Osteocyte (in vitro differentiated cells): ENCODE results near the gene MSH3. TPM values are rescaled to one million over a fixed set of nuclear protein-coding genes. Genes with fewer than 3 reads are reported as not detected.

Source experiments
- DNase-seq: peaks from one replicate; pipeline ENCODE4 v3.0.0; 2021; ENCODE audit warnings: mixed read lengths; ENCODE audit not compliant: unreplicated experiment; ENCODE audit errors: extremely low spot score
- H3K27ac Mint-ChIP-seq: one replicate; pipeline ENCODE4 v1.8.0; 2021; ENCODE audit warnings: mild to moderate bottlenecking, mixed read lengths; ENCODE audit not compliant: unreplicated experiment
- H3K27me3 Mint-ChIP-seq: one replicate; pipeline ENCODE4 v1.8.0; 2021; ENCODE audit warnings: mixed read lengths; ENCODE audit not compliant: unreplicated experiment
- H3K36me3 Mint-ChIP-seq: one replicate; pipeline ENCODE4 v1.8.0; 2021; ENCODE audit warnings: mixed read lengths; ENCODE audit not compliant: unreplicated experiment
- H3K4me1 Mint-ChIP-seq: one replicate; pipeline ENCODE4 v1.8.0; 2021; ENCODE audit warnings: mixed read lengths; ENCODE audit not compliant: unreplicated experiment
- H3K4me3 Mint-ChIP-seq: one replicate; pipeline ENCODE4 v1.8.0; 2021; ENCODE audit warnings: mild to moderate bottlenecking, moderate library complexity, mixed read lengths; ENCODE audit not compliant: unreplicated experiment
- H3K9me3 Mint-ChIP-seq: one replicate; pipeline ENCODE4 v1.8.0; 2021; ENCODE audit warnings: mixed read lengths; ENCODE audit not compliant: unreplicated experiment
- total RNA-seq: library from RNA; stranded (reverse); gene quantifications from 2 replicates; pipeline ENCODE4 v1.2.1, GENCODE V29; 2021
- TF ChIP-seq, protein P1 (sequence below): fragments of 200-600 bp; sonication (generic); IDR thresholded peaks from 2 replicates; pipeline ENCODE4 v1.5.0; 2021; ENCODE audit warnings: antibody characterized with exemption, mild to moderate bottlenecking, moderate library complexity

The MSH3 gene
- total RNA-seq, 1 donor from 2014 or later: 14.8 TPM

DNA sequence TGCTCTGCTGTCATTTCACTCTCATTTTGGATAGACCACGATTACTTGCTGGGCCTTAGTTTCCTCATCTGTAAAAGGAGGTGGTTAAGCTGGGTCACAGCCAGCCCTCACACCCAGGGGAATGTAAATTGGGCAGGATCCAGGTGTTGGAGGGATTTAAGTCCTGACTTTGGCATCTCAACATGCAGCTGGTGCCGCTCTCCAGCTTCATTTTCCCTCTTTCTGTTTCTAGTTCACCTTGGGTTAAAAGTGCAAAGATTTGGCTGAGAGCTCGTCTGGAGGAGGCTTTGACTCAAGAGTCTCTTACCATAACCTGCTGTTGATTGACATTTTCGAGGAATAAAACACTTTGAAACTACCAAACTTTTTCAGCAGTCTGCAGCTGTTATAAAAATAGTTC is 144.6 kb downstream of the MSH3 start:
- no peak overlapping the region for H3K27ac Mint-ChIP-seq
- DNase-seq: no peak
- peaks cover 27% of the 10 kb centered on the region for H3K36me3 Mint-ChIP-seq
- TF ChIP-seq, protein P1, sequence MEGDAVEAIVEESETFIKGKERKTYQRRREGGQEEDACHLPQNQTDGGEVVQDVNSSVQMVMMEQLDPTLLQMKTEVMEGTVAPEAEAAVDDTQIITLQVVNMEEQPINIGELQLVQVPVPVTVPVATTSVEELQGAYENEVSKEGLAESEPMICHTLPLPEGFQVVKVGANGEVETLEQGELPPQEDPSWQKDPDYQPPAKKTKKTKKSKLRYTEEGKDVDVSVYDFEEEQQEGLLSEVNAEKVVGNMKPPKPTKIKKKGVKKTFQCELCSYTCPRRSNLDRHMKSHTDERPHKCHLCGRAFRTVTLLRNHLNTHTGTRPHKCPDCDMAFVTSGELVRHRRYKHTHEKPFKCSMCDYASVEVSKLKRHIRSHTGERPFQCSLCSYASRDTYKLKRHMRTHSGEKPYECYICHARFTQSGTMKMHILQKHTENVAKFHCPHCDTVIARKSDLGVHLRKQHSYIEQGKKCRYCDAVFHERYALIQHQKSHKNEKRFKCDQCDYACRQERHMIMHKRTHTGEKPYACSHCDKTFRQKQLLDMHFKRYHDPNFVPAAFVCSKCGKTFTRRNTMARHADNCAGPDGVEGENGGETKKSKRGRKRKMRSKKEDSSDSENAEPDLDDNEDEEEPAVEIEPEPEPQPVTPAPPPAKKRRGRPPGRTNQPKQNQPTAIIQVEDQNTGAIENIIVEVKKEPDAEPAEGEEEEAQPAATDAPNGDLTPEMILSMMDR: no peak
- no peaks in the 10 kb centered on the region for H3K27me3 Mint-ChIP-seq
- H3K9me3 Mint-ChIP-seq: peaks cover 11% of the 10 kb centered on the region
- H3K4me3 Mint-ChIP-seq: no peak overlapping the region
- H3K4me1 Mint-ChIP-seq: no peaks in the 10 kb centered on the region

- Mint-ChIP-seq H3K4me1 (no peaks in the 10 kb centered on the region), H3K9me3 (peaks cover 11% of the 10 kb centered on the region), H3K27me3 (no peaks in the 10 kb centered on the region), H3K36me3 (peaks cover 27% of the 10 kb centered on the region), H3K27ac (no peak overlapping the region), H3K4me3 (no peak overlapping the region)
- TF ChIP-seq, protein P1: no peak
- no peak for DNase-seq
Measured at GRCh38 chr5:80799573-80799972, 145.1 kb downstream of the MSH3 start.

DNA sequence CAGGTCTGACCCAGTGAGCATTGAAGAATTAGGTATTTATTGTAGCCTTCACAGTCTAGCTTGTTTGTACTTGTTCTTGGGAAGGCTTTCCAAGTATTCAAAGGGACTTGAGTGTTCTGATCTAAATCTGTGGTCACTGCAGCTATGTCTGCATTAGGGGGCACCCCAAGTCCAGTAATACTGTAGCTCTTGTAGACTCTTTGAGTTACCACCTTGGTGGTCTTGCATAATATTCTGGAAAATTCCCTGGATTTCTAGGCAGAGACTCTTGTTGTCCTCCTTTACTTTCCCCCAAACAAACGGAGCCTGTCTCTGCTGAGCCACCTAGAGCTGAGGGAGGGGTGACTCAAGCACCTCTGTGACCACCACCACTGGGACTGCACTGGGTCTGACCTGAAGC is 149.9 kb downstream of the MSH3 start:
- TF ChIP-seq, protein P1: no peak
- H3K36me3 Mint-ChIP-seq: peaks cover 30% of the 10 kb centered on the region
- no peaks in the 10 kb centered on the region for H3K27me3 Mint-ChIP-seq
- H3K27ac Mint-ChIP-seq: no peak overlapping the region
- peaks cover 11% of the 10 kb centered on the region for H3K9me3 Mint-ChIP-seq
- no peaks in the 10 kb centered on the region for H3K4me1 Mint-ChIP-seq
- DNase-seq: no peak
- no peak overlapping the region for H3K4me3 Mint-ChIP-seq

- Mint-ChIP-seq H3K9me3 (peaks cover 11% of the 10 kb centered on the region), H3K27me3 (no peaks in the 10 kb centered on the region), H3K4me1 (no peaks in the 10 kb centered on the region), H3K36me3 (peaks cover 30% of the 10 kb centered on the region), H3K4me3 (no peak overlapping the region), H3K27ac (no peak overlapping the region)
- TF ChIP-seq, protein P1: no peak
- no peak for DNase-seq
Measured at GRCh38 chr5:80805038-80805437, 150.6 kb downstream of the MSH3 start.

DNA sequence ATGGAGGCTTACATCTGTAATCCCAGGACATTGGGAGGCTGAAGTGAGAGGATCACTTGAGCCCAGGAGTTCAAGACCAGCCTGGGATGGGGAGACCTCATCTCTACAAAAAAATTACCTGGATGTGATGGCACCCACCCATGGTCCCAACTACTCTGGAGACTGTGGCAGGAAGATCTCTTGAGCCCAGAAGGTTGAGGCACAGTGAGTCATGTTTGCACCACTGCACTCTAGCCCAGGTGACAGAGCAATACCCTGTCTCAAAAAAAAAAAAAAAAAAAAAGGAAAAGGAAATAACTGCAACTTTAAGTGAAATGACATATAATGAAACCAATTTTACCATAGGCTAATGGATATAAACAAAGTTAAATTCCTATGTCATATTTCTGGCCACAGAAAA is 152.5 kb downstream of the MSH3 start:
- TF ChIP-seq, protein P1: no peak
- H3K4me1 Mint-ChIP-seq: no peaks in the 10 kb centered on the region
- no peaks in the 10 kb centered on the region for H3K27me3 Mint-ChIP-seq
- H3K4me3 Mint-ChIP-seq: no peak overlapping the region
- no peak for DNase-seq
- no peak overlapping the region for H3K27ac Mint-ChIP-seq
- peaks cover 27% of the 10 kb centered on the region for H3K36me3 Mint-ChIP-seq
- peaks cover 11% of the 10 kb centered on the region for H3K9me3 Mint-ChIP-seq
